NCI-H2029 treated with DMSO at 0.1 percent for 48 hours (cell line): ENCODE results near the gene CATSPER3.

ENCODE experiments used
- DNase-seq: peaks from one replicate; lab custom pipeline; 2025; lab: John Stamatoyannopoulos, UW

CATSPER3 gene

DNA sequence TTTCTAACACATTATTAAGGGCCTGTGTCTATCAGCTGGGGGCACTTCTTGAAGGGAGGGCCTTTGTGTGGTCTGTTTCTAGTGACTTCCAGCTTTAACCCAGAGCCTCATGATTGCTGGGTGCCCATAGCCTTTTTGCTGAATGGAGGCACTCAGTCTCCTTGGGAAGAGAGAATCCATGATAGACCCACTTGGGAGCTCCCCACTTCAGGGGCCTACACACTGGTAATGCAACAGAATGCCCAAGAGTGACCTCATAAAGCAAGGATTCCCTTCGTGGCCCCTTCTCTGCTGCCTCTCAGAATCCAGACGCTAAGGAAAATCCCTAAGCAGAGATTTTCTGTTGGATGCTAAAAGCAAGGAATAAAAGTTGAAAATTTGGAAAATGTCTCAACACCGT is at the start of gene CATSPER3:
CATSPER3 (plus strand) TSS at position 301 of the 400 bp plus-strand sequence; CDS start at position 386, 85 bp downstream.
- DNase-seq, result no peak

DNA sequence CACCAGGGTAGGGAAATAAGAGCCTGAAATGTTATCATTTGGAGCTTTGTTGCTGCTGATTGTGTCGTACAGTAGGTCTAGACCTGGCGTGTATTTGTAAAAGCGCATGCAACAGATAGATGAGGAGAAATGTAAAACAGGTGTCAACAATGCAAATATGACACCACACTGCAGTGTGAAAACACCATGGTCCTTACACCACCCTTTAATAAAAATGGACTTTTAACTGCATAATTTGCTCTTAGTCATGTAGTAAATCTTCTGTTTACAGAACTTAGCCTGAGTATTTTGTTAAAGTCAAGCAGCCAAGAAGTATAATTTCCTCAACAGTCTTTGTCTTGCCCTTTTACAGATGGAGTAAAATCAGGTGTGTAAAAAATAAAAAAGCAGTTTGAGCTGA is 48.8 kb upstream of the CATSPER3 start:
- no peak for DNase-seq

DNA sequence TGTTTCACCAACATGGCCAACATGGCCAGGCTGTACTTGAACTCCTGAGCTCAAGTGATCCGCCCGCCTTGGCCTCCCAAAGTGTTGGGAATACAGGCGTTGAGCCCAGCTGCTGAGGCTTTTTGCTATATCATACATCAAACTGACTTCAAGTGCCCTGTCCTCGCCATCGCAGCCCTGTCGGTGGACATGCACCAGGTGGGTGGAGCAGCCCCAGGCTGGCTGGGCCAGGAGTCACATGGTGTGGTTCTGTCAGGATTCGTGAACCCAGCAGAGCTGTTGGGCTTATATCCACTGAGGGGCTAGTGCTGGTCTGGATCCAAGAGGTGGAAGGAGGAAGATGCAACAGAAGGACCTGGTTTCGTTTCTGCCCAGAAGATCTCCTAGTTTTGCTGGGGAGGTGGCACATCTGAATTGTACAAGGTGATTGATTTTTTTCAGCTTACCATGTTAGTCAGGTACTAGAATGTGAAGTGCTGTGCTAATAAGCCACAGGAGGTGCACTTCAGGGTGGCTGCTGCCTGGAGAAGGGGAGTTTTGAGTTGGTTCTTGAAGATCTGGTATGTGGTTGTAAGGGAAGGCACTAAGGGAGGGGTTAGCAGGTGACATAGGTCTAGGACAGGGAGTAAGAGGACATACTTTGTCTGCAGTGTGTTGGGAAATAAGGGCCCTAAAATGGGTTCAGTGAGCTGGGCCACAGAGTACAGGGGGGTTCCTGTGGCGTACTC is 46.7 kb upstream of the CATSPER3 start:
- DNase-seq, result no peak

DNA sequence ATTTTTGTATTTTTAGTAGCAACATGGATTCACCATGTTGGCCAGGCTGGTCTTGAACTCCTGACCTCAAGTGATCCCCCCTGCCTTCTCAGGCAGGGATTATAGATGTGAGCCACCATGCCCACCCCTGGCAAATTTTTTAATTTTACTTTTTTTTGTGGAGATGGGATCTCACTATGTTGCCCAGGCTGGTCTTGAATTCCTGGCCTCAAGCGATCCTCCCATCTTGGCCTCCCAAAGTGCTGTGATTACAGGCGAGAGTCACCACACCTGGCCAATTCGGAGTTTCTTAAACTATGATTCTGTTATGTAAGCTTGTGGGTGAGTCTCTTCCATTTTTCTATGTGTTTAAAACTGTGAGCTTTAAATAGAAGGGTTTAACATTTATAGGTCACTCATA is 35.2 kb upstream of the CATSPER3 start:
- no peak for DNase-seq

DNA sequence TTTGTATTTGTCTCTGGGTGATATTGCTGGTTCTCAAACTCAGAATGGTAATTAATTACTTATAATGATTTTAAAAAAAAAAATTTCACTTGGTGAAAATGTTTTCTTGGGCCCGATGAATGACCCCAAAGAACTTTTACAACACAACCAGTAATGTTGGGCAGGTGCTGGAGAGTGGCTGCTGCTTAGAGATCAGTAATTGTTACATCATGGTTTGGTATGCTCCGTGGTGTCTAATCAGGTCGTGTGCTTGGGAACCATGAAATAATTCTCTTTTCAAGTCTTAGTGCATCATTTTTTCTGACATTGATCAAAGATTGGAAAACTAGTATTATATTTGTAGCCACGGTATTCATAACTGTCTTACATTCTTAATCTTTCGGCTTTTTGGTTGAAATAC is 33.5 kb upstream of the CATSPER3 start:
- no peak for DNase-seq

DNA sequence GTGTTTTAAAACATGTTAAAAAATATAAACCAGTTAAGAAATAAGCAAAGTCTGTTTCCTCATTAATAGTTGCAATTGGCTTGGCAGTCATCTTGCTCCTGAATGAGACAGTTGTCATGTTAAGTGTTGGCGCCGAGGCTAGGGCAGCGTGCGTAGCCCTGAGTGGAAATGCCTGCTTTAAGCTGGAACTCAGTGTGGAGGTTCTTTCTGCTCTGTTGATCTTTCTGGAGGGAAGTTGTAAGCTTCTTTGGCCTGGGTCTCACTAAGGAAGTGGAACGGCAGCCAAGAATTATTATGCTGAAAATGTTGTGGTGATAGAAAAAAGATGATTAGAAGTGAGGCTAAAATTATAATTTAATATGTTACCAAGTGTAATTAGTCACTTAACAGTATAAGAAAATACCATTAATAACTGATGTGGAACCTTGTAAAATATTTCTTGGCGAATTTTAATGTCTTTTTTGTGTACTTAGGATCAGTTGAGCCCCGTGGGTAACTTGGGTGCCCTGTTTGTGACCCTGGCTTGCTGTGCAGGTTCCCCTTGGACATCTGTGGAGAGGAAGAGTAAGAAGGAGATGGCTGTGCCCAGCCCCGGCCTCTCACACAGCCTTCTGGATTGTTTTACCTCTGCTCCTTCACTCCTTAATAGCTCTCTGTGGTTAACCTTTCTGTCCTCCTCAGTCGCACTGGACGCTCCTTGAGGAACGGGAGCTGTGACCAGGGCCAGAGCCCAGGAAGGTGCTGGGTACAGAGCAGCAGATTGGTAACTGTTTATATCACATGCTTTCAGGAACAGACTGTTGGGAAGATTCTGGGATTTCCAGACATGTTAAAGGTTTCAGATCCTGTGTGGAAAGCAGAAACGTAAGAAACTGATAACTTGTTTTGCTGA is 31.8 kb upstream of the CATSPER3 start:
- DNase-seq, result no peak

DNA sequence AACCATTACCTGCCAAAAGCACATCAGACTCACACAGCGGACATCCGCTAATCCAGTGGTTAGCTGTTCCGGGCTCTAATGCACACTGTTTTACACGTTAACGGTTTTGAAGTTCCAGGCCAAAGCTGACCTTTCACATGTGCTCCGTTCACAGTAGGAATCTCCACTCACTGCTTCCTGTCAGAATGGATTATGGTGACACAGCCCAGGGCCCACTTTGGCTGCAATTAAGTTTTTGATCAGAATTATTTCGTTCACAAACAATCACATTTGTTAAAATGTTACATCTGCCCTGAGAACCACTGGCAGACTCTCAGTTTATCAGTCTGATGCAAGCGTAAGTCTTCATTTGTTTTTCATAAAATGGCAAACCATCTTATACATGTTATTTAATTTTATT is 30.2 kb upstream of the CATSPER3 start:
- DNase-seq, result no peak

DNA sequence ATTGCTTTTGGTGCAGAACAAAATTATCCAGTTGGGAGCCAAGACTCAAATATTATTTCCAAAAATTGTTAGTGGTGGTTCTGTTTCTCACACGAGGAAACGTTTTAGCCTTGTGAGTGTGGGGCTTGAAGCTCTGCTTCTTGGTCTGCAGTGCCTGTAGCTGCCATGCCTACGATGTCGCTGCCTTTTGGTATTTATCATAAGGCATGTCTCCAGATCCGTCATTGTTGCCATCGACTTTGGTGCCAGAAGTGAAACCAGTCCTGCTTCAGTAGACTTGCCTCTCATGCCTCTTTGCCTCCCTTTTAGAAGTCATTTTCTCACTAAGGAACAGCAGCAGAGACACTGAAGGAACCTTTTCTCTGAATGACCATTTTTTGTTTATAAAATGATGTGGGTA is 29.7 kb upstream of the CATSPER3 start:
- no peak for DNase-seq

DNA sequence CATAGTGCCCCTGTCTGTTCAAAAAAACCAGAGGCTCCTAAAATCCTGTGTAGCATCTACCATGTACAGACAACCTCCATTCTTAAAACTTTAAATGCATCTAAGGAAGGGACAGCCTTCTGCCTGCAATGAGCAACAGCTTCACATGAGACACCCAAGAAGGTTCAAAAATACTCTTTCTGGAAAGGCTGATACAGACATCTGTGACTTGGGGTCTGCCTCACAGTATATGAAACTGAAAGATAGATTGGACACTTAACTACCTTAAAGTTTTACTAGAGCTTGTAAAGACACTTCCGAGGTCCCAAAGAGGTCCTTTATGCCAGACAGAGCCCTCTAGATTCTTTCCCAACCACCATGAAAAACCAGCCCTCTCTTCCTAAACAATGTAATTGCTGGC is 28.2 kb upstream of the CATSPER3 start:
- DNase-seq, result no peak

DNA sequence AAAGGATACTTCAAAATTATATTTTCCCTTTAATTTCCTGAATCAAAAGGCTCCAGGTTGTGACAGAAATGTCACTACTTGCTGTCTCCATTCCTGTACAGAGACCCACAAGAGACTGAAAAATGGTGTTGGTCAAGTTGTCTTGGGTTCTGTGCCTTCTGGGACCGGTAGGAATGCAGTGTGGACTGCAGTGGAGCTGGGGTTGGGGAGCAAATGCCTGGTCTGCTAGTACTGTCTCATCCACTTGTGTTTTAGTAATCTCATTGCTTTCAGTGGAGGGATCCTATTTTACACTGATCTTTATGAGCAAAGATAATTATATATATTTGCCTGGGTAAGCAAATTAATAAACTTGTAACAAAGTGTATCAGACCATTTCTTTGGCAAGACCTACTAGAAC is 24.2 kb upstream of the CATSPER3 start:
- no peak for DNase-seq

DNA sequence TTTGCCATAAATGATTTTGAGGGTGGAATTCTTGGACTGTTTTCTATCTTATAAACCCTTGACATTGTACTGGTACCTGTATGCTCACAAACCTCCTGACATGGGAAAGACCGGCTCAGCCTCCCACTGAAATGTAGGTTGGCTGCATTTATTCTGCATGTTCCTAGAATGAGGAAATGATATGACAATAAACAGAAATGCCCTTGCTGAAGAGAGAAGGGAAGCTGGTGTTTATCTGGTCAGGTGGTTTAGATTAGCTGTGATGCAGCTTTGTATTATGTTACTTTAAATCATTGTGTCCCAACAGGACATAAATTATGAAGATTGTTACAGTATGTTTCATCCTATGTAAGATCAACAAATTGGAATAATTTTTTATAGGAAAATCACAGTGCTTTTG is 23.1 kb upstream of the CATSPER3 start:
- no peak for DNase-seq

DNA sequence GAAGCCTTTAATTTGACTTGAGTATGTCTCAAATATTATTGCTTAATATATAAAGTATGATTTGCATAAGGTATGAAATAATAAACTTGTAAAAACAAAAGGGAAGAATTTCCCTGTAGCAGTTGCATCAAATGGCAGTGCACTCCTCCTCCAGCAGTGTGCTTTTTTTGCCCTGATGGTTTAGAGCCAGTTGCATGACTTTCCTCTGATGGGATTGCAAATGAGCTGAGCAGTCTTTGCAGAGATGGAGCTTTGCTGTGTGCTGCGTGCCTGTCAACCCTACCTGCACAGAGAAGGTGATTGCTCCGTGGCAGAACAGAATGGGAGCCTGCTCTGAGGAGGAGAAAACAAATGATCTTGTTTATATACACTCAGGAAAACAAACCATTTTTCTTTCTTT is 22.7 kb upstream of the CATSPER3 start:
- DNase-seq, result no peak

DNA sequence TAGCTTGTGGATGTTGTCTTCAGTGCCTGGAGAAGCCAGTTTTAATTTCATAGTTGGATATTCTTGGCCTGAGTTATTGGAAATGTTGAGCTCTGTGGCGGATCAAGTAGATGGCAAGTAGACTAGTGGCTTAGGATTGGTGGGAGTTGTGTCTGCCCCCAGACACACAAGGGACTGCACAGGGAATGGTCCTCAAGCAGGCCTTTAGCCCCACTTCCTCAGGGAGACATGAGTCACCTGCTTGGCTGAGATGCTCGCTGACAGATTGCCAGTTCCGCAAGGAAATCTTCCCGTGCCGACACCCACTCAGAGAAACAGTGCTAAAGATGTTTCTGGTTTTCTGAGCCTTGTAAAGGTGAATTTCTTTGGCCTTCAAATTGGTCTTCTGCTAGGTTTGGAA is 18.8 kb upstream of the CATSPER3 start:
- no peak for DNase-seq

DNA sequence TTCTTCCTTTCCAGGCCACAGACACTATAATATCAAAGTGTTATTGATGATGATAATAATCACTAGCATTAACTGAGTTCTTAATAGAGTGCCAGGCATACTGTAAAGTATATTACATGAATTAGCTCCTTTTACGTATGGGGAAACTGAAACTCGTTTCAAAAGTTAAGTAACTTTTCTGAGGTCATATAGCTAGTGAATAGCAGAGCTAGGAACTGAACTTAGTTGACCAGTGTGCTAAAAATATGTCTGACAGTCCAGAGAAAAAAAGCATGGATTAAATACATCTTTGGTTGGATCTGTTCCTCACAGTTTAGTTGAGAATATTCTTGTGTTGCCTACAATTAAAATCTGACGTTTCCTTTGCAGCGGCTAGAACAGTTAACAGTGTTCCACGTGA is 18.4 kb upstream of the CATSPER3 start:
- DNase-seq, result no peak

DNA sequence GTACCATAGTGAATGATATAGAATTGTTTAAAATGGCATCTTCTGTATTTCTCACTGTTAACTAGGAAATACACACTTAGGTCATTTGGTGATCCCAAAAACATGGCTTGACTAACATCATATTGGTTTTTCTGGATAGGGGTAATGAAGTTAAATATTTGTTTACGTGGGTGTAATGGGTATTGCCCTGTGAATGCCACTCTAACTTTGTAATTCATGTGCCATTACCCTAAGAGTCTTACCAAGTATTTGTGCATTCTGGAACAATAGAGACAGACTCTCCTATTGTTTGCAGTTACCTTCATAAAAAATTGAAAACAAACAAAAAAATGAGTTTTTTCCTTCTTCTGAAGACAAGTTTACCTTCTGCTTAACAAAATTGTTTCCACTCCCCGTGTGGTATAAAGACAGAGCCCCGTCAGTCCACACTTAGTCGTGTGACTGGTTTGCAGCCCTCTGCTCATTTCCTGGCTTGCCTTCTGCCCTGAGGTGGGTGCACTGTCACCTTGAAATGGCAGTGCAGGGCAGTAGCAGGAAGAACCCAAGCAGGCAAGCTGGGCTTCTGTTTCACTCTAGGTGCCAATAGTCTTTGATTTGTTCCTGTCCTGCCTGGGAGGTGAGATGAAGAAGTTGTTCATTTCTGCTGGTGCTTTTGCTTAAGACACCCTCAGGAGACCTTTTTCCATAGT is 9.6 kb upstream of the CATSPER3 start:
- DNase-seq, result no peak

DNA sequence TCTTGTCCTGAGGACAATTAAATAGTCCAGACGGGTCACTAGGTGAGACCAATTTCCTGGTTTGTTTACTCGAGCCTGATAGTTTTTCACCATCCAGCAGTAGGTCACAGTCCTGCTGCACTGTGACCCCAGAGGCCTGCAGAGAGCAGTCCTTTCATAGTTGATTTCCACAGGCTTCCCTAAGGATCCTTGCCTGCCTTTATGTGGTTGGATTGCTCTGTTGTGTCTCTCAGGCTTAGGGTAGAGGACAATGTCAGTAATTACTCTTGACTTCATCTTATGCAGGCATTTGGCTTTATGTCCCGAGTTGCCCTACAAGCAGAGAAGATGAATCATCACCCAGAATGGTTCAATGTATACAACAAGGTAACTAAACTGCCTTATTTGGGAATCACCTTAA is 9.0 kb upstream of the CATSPER3 start:
- no peak for DNase-seq

DNA sequence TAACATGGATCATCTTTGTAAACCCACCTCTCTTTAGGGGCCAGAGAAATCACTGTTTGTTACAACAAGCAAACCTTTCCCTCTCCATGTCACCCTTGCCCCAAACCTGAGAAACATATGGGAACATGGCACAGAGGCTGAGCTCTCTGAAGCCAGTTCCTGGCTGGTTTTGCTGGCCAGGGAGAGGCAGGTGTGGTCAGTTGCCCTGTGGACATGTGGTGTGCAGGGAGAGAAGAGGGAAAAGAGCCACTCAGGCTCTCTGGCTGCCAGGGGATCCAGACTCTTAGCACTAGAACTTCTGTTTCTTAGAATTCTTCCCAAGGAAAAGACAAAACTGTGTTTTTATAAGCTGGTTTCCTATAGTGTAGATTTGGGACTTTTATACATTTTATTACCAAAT is 4.6 kb upstream of the CATSPER3 start:
- no peak for DNase-seq

DNA sequence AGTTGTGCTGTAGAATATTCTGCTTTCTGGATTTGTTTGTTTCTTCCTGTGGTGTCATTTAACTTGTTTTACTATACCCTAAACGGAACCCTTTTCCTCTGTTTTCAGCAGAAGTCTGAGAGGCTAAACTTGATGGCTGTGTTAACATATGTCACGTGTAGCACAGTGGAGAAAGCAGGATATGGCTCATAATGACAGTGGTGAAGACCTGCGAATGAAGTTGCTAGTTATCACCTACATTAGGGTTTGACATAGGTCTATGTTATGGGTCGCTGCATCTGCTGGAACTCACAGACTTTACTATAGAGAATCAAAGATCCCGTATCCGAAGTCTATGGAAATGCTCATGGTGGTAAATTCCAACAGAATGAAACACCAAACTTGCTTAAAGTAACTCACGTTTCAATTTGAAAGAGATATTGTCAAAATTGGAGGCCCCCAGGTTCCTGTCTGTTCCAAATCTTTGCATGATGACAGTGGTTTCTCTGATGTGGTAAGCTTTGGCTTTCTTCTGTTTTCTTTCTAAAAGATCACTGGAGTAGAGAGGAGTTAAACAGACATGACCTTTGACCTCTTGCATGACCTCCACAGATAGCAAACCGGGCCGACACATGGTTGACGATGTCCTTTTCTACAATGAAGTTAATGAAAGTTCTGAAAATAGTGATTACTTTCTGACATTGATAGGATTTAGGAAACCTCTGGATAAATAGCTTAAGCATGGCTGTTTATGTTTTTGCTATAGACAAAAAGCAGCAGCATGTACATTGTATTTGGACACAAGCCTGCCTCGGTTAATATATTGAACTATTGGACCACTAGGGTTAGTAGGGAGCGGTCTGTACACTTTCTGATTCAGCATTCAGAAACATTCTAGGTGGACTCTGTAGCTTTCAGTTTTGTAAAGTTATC is 3.1 kb upstream of the CATSPER3 start:
- no peak for DNase-seq

DNA sequence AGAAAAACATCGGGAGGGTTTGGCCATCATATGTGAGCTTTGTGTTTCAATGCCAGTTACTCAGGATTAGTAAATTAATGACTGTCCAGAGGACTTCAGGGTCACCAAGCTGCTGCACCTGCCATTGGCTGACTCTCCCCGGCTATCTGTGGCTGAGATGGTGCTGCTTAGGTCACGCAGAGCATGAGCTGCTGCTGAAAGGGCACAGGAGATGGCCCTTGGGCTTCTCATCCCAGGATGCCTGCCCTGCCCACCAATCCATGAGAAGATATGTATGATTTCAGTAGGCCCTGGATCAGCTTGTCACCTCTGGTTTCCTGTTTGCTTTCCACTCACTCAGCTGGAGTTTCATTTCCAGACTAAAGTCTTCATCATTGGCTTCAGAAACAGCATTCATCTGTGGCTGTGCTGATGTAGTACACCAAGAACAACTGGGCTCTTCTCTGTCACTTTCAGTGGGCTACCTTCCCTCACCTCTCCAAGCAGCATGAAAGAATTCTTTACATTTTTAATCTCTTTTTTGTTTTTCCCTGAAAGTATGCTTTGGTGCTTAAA is 2.4 kb upstream of the CATSPER3 start:
- DNase-seq, result no peak

DNA sequence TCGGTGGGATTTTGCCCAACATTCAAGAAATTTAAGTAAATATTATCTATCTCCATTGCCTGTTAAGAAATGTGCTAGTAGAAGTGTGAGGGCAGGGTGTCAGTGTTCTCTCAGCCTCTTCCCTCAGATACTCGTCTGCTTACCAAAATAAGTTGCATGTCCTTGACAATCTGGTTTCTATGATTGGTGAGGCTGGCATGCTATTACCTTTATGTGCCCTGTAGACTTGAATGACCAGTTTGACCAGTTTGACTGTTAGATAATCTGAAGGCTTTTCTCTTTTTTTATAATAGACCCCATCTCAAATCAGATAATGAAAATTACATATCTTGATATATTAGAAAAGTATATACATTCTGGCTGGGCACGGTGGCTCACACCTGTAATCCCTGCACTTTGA is 348 bp downstream of the CATSPER3 start:
- DNase-seq, result no peak

DNA sequence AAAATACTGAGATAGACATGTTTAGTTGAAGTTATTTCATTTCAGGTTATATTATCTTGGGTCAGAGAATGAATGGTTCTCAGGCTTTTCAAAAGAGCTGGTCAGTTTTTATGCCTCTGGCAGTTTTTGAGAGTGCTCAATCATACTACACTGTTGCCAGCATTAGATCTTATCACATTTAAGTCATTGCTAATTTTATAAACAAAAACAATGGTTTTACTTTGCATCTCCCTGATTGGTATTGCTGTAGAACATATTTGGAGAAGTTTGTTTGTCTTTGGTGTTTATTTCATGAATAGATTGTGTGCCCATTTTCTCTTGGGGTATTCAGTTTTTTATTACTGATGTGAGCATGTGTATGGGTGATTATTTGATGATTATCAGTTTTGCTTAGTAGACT is 1.5 kb downstream of the CATSPER3 start:
- DNase-seq, result no peak
